Vagina (tissue), 2 donors: ENCODE measurements around the gene GPR75. TPM values are rescaled to one million over a fixed set of nuclear protein-coding genes. Genes with fewer than 3 reads are reported as not detected.

ENCODE experiments used
- DNase-seq, 2 donors: peaks; one replicate each; pipeline ENCODE4 v3.0.0-alpha.2; 2017; ENCODE audit errors: extremely low spot score in 2 of 2
- H3K27ac ChIP-seq: fragments of 200-600 bp; sonication (generic); one replicate; pipeline ENCODE4 v1.5.1; 2019
- H3K27me3 ChIP-seq: fragments of 200-600 bp; sonication (generic); one replicate; pipeline ENCODE4 v1.5.1; 2019
- H3K36me3 ChIP-seq, 2 donors: fragments of 200-600 bp; sonication (generic); one replicate each; pipeline ENCODE4 v1.5.1; 2017 to 2019
- H3K4me1 ChIP-seq: fragments of 200-600 bp; sonication (generic); one replicate; pipeline ENCODE4 v1.5.1; 2019
- H3K4me3 ChIP-seq, 2 donors: fragments of 200-600 bp; sonication (generic); 1 replicate in 1 of 2; 2 replicates in 1 of 2; pipeline ENCODE4 v1.5.1; 2016 to 2019
- H3K9me3 ChIP-seq: fragments of 200-600 bp; sonication (generic); one replicate; pipeline ENCODE4 v1.5.1; 2019
- POLR2A ChIP-seq, 2 donors: fragments of 450-650 bp; IDR thresholded peaks; one replicate each; pipeline ENCODE4 v1.6.1; 2017; ENCODE audit warnings: antibody characterized with exemption in 2 of 2, mild to moderate bottlenecking in 2 of 2, moderate library complexity in 2 of 2
- POLR2AphosphoS5 ChIP-seq, 2 donors: sonication (generic); formaldehyde crosslinking; IDR thresholded peaks; one replicate each; pipeline ENCODE4 v1.9.0; 2017; ENCODE audit warnings: antibody characterized with exemption in 2 of 2, mild to moderate bottlenecking in 2 of 2, low read depth in 1 of 2; ENCODE audit not compliant: insufficient read depth in 1 of 2
- intact Hi-C: fragments of 100-400 bp; cut with DNase I; formaldehyde crosslinking; loops from one replicate; pipeline ENCODE4 v1.15.1; 2023
- total RNA-seq: library from RNA; depleted of rRNA; stranded (reverse); fragments of >200 nt; gene quantifications from one replicate; pipeline ENCODE4 v1.2.3, GENCODE V29; 2016
- TF ChIP-seq, protein P1 (sequence below), 3 experiments: fragments of 450-650 bp in 2 of 3; fragments of 200-600 bp in 1 of 3; sonication (generic) in 1 of 3; IDR thresholded peaks; one replicate each; pipeline ENCODE4 v1.5.1; 2017 to 2019; ENCODE audit warnings: antibody characterized with exemption in 3 of 3, mild to moderate bottlenecking in 2 of 3, moderate library complexity in 2 of 3

GPR75 gene
- total RNA-seq, 1 donor from 2014 or later, result 5.4 TPM

DNA sequence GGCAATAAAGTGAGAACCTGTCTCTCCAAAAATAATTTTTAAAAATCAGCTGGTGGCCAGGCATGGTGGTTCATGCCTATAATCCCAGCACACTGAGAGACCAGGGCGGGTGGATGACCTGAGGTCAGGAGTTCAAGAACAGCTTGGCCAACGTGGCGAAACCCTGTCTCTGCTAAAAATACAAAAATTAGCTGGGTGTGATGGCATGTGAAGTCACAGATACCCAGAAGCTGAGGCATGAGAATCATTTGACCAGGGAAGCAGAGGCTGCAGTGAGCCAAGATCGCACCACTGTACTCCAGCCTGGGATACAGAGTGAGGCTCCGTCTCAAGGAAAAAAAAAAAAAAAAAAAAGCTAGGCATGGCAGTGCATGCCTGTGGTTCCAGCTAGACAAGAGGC is 7.4 kb upstream of the GPR75 start:
- Histone ChIP-seq H3K9me3 (no peaks in the 10 kb centered on the region), H3K4me3 (no peak overlapping the region), H3K27me3 (no peaks in the 10 kb centered on the region), H3K4me1 (no peaks in the 10 kb centered on the region), H3K27ac (no peak overlapping the region), H3K36me3 (peaks cover 0 to 42% of the 10 kb centered on the region in 2 donors)
- intact Hi-C loops, result no loop called here
- TF ChIP-seq, protein P1, sequence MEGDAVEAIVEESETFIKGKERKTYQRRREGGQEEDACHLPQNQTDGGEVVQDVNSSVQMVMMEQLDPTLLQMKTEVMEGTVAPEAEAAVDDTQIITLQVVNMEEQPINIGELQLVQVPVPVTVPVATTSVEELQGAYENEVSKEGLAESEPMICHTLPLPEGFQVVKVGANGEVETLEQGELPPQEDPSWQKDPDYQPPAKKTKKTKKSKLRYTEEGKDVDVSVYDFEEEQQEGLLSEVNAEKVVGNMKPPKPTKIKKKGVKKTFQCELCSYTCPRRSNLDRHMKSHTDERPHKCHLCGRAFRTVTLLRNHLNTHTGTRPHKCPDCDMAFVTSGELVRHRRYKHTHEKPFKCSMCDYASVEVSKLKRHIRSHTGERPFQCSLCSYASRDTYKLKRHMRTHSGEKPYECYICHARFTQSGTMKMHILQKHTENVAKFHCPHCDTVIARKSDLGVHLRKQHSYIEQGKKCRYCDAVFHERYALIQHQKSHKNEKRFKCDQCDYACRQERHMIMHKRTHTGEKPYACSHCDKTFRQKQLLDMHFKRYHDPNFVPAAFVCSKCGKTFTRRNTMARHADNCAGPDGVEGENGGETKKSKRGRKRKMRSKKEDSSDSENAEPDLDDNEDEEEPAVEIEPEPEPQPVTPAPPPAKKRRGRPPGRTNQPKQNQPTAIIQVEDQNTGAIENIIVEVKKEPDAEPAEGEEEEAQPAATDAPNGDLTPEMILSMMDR (IDR thresholded peaks at IDR 0.05), result no peak
- TF ChIP-seq POLR2A (IDR thresholded peaks at IDR 0.05), result no peak
- TF ChIP-seq POLR2AphosphoS5 (IDR thresholded peaks at IDR 0.05; ENCODE audit: insufficient read depth in 1 of 2, low read depth in 1 of 2), result no peak
- no peak for DNase-seq

DNA sequence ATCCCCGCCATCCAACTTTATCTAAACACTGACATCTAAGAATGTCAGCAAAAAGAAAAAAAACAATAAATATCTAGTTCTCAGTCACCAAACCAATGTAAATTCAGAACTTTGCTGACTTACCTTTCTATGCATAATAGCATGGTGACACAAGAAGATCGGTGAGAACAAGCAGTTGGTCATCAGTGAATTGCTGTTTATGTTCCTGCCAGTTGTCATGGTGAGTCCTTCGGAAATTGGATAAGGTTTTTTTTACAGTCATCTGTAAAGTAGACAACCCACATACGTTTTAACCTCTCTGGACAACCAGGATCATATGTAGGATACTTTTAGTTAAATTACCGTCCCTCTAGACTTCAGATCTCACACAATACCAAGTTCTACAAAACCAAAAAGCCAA is 6.2 kb upstream of the GPR75 start:
- Histone ChIP-seq H3K27me3 (no peaks in the 10 kb centered on the region), H3K9me3 (no peaks in the 10 kb centered on the region), H3K36me3 (peaks cover 0 to 42% of the 10 kb centered on the region in 2 donors), H3K4me3 (no peak overlapping the region), H3K4me1 (no peaks in the 10 kb centered on the region), H3K27ac (no peak overlapping the region)
- TF ChIP-seq, protein P1 (IDR thresholded peaks at IDR 0.05), result no peak
- TF ChIP-seq POLR2AphosphoS5 (IDR thresholded peaks at IDR 0.05; ENCODE audit: insufficient read depth in 1 of 2, low read depth in 1 of 2) (no peak), POLR2A (IDR thresholded peaks at IDR 0.05) (no peak)
- intact Hi-C loops, result no loop called here
- no peak for DNase-seq

DNA sequence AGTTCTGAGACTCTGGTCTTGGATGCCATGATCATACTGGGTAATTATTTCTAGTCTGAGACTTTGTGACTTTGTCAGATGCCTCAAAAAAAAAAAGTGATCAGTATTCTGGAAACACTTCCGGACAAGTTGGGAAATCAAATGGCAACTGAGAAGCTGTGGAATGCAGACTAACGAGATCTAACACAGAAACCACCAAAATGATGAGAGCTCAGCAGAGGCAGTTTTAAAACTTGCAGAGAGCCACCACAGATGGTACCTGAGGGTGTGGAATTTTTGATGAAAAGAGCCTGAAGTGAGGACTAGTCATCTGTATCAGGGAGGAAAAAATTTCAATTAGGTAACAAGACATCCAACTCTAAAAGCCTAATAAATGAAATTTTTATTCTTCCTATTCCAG is 5.5 kb upstream of the GPR75 start:
- peaks cover 0 to 42% of the 10 kb centered on the region in 2 donors for H3K36me3 ChIP-seq
- intact Hi-C loops, result no loop called here
- no peak for DNase-seq
- no peak overlapping the region for H3K4me3 ChIP-seq
- no peaks in the 10 kb centered on the region for H3K9me3 ChIP-seq
- TF ChIP-seq POLR2A (IDR thresholded peaks at IDR 0.05), result no peak
- H3K27me3 ChIP-seq, result no peaks in the 10 kb centered on the region
- no peak overlapping the region for H3K27ac ChIP-seq
- peaks cover 5% of the 10 kb centered on the region for H3K4me1 ChIP-seq

DNA sequence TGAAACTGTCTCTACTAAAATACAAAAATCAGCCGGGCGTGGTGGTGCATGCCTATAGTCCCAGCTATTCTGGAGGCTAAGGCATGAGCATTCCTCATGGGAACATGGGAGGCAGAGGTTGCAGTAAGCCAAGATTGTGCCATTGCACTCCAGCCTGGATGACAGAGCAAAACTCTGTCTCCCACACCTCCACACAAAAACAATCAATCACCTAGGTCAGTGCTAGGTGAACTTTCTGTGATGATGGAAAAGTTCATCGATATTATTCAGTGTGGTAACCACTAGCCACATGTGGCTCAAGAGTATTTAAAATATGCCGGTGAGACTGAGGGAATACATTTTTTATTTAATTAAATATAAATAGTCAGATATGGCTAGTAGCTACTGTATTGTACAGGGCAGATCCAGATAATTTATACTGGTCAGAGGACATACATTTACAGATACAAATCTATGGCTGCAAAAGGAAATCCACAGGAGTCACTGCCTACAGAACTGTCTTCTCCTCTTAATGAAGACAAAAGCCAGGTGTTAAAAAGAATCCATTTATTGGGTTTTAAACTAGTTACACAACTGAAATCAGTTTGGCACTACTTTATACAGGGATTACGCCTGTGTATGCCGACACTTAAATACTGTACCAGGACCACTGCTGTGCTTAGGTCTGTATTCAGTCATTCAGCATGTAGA is 3.9 kb upstream of the GPR75 start:
- intact Hi-C loops, result no loop called here
- H3K27me3 ChIP-seq, result no peaks in the 10 kb centered on the region
- H3K27ac ChIP-seq, result no peak overlapping the region
- no peaks in the 10 kb centered on the region for H3K9me3 ChIP-seq
- no peak overlapping the region for H3K4me3 ChIP-seq
- H3K36me3 ChIP-seq, result peaks cover 0 to 32% of the 10 kb centered on the region in 2 donors
- H3K4me1 ChIP-seq, result peaks cover 18% of the 10 kb centered on the region
- no peak for TF ChIP-seq POLR2A (IDR thresholded peaks at IDR 0.05)
- TF ChIP-seq POLR2AphosphoS5 (IDR thresholded peaks at IDR 0.05; ENCODE audit: insufficient read depth in 1 of 2, low read depth in 1 of 2), result no peak
- TF ChIP-seq, protein P1 (IDR thresholded peaks at IDR 0.05), result no peak
- DNase-seq, result no peak

DNA sequence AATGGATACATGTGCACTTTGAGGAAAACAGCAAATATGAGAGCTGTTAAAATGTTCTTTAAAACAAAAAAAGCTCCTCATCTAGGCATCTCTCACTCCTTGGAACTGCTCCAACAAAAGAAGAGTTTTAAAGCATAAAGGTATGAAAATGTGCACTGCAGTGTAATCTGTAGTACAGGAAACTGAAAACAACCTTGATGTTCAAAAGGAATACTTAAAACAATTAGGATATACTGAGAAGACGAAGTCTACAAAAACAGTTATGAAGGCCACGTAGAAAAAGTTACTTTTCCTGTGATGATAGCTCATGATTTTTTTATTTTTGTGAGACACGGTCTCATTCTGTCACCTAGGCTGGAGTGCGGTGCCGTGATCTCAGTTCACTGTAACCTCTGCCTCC is 2.1 kb upstream of the GPR75 start:
- TF ChIP-seq, protein P1 (IDR thresholded peaks at IDR 0.05), result no peak
- TF ChIP-seq POLR2A (IDR thresholded peaks at IDR 0.05), result no peak
- no peak for TF ChIP-seq POLR2AphosphoS5 (IDR thresholded peaks at IDR 0.05; ENCODE audit: insufficient read depth in 1 of 2, low read depth in 1 of 2)
- no peak for DNase-seq
- H3K9me3 ChIP-seq, result no peaks in the 10 kb centered on the region
- H3K4me3 ChIP-seq, result no peak overlapping the region
- H3K27me3 ChIP-seq, result no peaks in the 10 kb centered on the region
- no peak overlapping the region for H3K27ac ChIP-seq
- intact Hi-C loops, result no loop called here
- peaks cover 18% of the 10 kb centered on the region for H3K4me1 ChIP-seq
- peaks cover 0 to 23% of the 10 kb centered on the region in 2 donors for H3K36me3 ChIP-seq
